ENCODE measurements around the gene RNF31. TPM values are rescaled to one million over a fixed set of nuclear protein-coding genes. Genes with fewer than 3 reads are reported as not detected.
A peak's percentile ranks its signal among the peaks of the same experiment; 100 is the strongest.
"Not testable (repeated sequence)": the region's sequence is repeated elsewhere in the genome, so short reads cannot be mapped to it uniquely, and the experiment has no call there.

Gene RNF31
- total RNA-seq, 1 donor from 2014 or later: 77.0 TPM

DNA sequence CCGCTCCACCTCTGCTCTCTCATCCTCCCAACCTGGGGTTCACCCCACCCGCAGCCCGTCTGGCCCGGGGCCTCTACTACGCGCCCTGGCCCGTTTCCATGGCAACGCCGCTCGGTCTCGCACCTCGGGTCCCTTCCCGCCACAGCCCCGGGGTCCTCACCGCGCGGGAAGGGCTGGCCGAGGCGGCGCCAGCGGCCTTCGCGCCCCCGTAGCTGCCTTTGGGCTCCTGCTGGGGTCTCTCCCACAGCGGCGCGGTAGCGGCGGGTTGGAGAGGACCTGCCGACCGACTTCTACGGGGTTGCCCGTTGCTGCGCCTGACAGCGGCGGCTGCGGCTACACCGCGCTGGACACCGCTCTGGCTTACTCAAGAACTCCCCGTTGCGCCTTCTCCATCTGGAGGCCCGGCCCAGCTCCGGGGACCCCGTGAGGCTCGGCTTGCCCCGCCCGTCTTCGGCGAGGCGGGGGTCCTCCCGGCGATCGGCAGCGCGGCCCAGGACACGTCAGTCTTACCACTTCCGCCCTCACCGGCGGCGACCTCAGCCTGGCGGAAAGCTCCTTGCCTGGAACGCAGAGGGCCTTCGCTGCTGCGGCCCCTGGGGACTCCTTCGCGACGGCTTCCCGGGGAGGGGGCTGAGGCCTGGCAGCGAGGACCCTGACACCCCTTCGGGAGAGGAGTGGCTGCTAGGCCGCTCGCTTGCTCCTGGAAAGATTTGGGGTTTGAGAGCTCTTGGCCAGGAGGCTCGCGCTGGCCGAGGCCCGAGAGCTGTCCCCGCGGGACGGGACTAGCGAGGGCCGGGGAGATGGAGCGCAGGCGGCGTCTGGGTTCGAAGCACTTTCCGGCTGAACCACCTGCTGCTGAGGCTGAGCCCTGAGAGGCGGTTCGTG lies 48.1 kb downstream of the RNF31 start, which contains the start of gene TM9SF1:
TSS of gene TM9SF1 (minus strand) at position 256 of the 885 bp plus-strand sequence. CDS start 422 bp downstream, outside the sequence.
- Histone ChIP-seq H3K36me3 (ENCODE audit: control insufficient read depth, insufficient read depth, low read length) (peaks cover 3% of the 10 kb centered on the region), H3K4me3 (ENCODE audit: low read depth, low read length) (peak within 1 kb of the TSS; percentile 92), H3K27me3 (ENCODE audit: control insufficient read depth, insufficient read depth, low read length) (no peaks in the 10 kb centered on the region)
- TF ChIP-seq CTCF (IDR thresholded peaks at IDR 0.05; ENCODE audit: insufficient read depth, low read length, poor library complexity, severe bottlenecking): no peak
- DNase-seq (ENCODE audit: low read depth): peak; percentile 48

DNA sequence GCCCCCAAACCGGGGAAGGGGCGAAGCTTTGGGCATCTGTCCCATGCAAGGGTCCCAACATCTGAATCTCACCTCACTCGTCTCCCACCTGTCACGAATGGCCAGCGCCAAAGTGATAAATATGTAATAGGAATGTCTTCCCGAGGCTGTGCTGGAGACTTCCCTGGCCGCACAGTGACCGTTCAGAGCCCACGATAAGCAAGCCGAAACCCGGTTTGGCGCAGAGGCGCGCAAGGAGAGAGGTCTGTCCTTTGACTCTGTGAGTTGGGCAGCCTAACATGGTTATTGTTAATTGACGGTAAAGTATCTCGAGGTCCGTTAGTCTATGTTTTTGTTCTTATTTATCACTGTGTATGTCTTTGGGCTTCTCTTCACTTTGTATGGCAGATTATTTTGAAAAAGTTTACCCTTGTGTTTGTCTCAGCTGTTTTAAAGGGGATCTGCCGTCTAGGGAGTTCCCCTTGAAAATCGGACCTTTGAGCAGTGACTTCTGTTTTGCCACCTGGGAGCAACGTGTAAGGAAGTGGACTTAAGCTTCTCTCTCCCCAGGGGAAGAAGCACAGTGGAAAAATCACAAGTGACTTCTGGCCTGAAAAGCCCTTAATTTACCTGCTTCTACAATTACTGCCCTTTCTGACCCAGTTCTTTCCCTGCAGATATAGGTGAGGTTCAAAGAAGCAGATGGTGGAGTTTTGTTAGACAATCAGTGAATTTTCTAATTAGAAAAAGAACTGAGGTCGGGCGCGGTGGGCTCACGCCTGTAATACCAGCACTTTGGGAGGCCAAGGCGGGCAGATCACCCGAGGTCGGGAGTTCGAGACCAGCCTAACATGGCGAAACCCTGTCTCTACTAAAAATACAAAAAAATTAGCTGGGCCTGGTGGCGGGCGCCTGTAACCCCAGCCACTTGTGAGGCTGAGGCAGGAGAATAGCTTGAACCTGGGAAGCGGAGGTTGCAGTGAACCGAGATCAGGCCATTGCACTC lies 49.1 kb downstream of the RNF31 start:
- TF ChIP-seq CTCF (IDR thresholded peaks at IDR 0.05; ENCODE audit: insufficient read depth, low read length, poor library complexity, severe bottlenecking): no peak
- peak overlapping the region; percentile 92 for H3K4me3 ChIP-seq (ENCODE audit: low read depth, low read length)
- H3K36me3 ChIP-seq (ENCODE audit: control insufficient read depth, insufficient read depth, low read length): peaks cover 3% of the 10 kb centered on the region
- no peaks in the 10 kb centered on the region for H3K27me3 ChIP-seq (ENCODE audit: control insufficient read depth, insufficient read depth, low read length)
- DNase-seq (ENCODE audit: low read depth): no peak

DNA sequence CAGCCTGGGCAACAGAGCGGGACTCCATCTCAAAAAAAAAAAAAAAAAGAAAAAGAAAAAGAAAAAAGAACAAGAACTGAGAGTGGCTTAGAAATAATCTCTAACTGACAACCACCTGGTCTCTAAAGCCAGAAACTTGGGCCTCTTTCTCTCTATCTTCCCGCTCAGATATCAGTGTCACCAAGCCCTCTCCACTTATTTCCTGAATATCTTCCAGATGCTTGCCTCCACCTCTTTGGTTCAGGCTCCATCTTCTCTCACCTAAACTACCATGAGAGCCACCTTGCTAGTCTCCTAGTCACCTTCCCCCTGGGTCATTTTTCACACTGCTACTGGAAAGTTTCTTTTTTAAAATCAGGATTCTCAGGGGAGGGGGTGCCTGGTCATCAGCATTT lies 49.8 kb downstream of the RNF31 start:
- no peak overlapping the region for H3K4me3 ChIP-seq (ENCODE audit: low read depth, low read length)
- no peak for TF ChIP-seq CTCF (IDR thresholded peaks at IDR 0.05; ENCODE audit: insufficient read depth, low read length, poor library complexity, severe bottlenecking)

GRCh38 chr14:24198814-24199524 lies 51.7 kb downstream of the RNF31 start:
- Histone ChIP-seq H3K36me3 (ENCODE audit: control insufficient read depth, insufficient read depth, low read length) (peaks cover 1% of the 10 kb centered on the region), H3K4me3 (ENCODE audit: low read depth, low read length) (no peak overlapping the region), H3K27me3 (ENCODE audit: control insufficient read depth, insufficient read depth, low read length) (no peaks in the 10 kb centered on the region)
- TF ChIP-seq CTCF (IDR thresholded peaks at IDR 0.05; ENCODE audit: insufficient read depth, low read length, poor library complexity, severe bottlenecking): no peak
- DNase-seq (ENCODE audit: low read depth): no peak

More for the DNA sequence above, 49.8 kb downstream of the RNF31 start:
- Histone ChIP-seq H3K36me3 (ENCODE audit: control insufficient read depth, insufficient read depth, low read length) (peaks cover 3% of the 10 kb centered on the region), H3K27me3 (ENCODE audit: control insufficient read depth, insufficient read depth, low read length) (no peaks in the 10 kb centered on the region)
- no peak for DNase-seq (ENCODE audit: low read depth)

- not testable (repeated sequence) for H3K27me3 ChIP-seq (ENCODE audit: control insufficient read depth, insufficient read depth, low read length); H3K4me3 ChIP-seq (ENCODE audit: low read depth, low read length); H3K36me3 ChIP-seq (ENCODE audit: control insufficient read depth, insufficient read depth, low read length); DNase-seq (ENCODE audit: low read depth)
These were observed 55.2 kb downstream of the RNF31 start for GRCh38 chr14:24202538-24202937.

- not testable (repeated sequence) for DNase-seq (ENCODE audit: low read depth); H3K4me3 ChIP-seq (ENCODE audit: low read depth, low read length); H3K36me3 ChIP-seq (ENCODE audit: control insufficient read depth, insufficient read depth, low read length); H3K27me3 ChIP-seq (ENCODE audit: control insufficient read depth, insufficient read depth, low read length)
These were observed 56.1 kb downstream of the RNF31 start for GRCh38 chr14:24203249-24203886.
